GM06990 (cell line): ENCODE results near the gene AHCTF1.

Experiments used
- DNase-seq: peaks from one replicate; pipeline ENCODE4 v3.0.0-alpha.2; 2011; ENCODE audit not compliant: insufficient read length; ENCODE audit errors: extremely low read depth
- H3K27me3 ChIP-seq: replicated peaks from 2 replicates; pipeline ENCODE4 v1.6.0; 2011; ENCODE audit warnings: low read length; ENCODE audit not compliant: control insufficient read depth, insufficient read depth
- H3K36me3 ChIP-seq: 2 replicates; pipeline ENCODE4 v1.5.1; 2011; ENCODE audit warnings: low read length; ENCODE audit not compliant: control insufficient read depth, insufficient read depth
- H3K4me3 ChIP-seq: replicated peaks from 2 replicates; pipeline ENCODE4 v1.5.1; 2011; ENCODE audit warnings: low read depth, mild to moderate bottlenecking, control low read depth, low read length
- TF ChIP-seq, protein P1 (sequence below): IDR thresholded peaks from 2 replicates; pipeline ENCODE4 v1.5.1; 2011; ENCODE audit warnings: low read length, control low read depth, mild to moderate bottlenecking, inconsistent platforms; ENCODE audit not compliant: insufficient read depth, poor library complexity, severe bottlenecking

AHCTF1 gene

DNA sequence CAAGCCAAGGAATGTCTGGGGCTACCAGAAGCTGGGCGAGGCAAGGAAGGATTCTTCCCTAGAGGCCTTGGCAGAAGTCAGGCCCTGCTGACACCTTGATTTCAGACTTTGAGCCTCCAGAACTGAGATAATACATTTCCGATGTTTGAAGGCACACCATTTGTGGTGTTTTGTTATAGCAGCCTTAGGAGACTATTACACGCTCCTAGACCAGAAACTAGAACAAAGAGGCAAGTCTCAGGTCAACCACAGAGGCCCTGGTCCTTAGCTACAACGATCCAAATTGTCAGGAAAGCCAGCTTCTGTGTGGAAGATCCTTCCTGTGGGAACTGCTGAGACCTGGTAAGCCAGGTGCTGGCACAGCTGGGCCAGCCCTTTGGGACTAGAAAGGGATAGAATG lies 19.7 kb upstream of the AHCTF1 start:
- no peaks in the 10 kb centered on the region for H3K27me3 ChIP-seq
- TF ChIP-seq, protein P1, sequence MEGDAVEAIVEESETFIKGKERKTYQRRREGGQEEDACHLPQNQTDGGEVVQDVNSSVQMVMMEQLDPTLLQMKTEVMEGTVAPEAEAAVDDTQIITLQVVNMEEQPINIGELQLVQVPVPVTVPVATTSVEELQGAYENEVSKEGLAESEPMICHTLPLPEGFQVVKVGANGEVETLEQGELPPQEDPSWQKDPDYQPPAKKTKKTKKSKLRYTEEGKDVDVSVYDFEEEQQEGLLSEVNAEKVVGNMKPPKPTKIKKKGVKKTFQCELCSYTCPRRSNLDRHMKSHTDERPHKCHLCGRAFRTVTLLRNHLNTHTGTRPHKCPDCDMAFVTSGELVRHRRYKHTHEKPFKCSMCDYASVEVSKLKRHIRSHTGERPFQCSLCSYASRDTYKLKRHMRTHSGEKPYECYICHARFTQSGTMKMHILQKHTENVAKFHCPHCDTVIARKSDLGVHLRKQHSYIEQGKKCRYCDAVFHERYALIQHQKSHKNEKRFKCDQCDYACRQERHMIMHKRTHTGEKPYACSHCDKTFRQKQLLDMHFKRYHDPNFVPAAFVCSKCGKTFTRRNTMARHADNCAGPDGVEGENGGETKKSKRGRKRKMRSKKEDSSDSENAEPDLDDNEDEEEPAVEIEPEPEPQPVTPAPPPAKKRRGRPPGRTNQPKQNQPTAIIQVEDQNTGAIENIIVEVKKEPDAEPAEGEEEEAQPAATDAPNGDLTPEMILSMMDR, result no peak
- H3K4me3 ChIP-seq, result no peak overlapping the region
- no peaks in the 10 kb centered on the region for H3K36me3 ChIP-seq
- DNase-seq, result no peak

GRCh38 chr1:246949956-246950355 lies 18.2 kb upstream of the AHCTF1 start:
- DNase-seq, result no peak
- TF ChIP-seq, protein P1, result no peak
- Histone ChIP-seq H3K27me3 (no peaks in the 10 kb centered on the region), H3K36me3 (no peaks in the 10 kb centered on the region), H3K4me3 (no peak overlapping the region)

- no peaks in the 10 kb centered on the region for H3K27me3 ChIP-seq
- DNase-seq, result no peak
- TF ChIP-seq, protein P1, result no peak
- no peaks in the 10 kb centered on the region for H3K36me3 ChIP-seq
- H3K4me3 ChIP-seq, result no peak overlapping the region
Measured at GRCh38 chr1:246947255-246947654, 15.5 kb upstream of the AHCTF1 start.

DNA sequence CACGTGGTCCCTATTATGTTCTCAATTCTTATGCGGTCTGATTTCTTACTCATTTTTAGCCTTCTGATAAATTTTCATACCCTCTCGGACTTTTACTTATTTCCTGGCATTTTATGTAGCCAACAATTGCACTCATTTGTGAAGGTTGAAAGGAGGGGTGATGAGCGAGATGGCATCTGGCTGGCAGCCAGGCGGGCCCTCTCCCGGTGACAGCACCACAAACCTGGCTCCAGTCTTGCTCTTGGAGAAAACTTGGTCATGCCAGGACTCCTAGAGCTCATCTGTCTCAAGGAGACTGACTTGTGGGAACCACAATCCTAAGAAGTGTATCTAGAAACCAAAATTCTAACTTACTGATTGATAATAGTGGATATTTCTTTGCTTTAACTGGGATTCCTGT lies 14.6 kb upstream of the AHCTF1 start:
- DNase-seq, result no peak
- Histone ChIP-seq H3K27me3 (no peaks in the 10 kb centered on the region), H3K36me3 (no peaks in the 10 kb centered on the region), H3K4me3 (no peak overlapping the region)
- TF ChIP-seq, protein P1, result no peak

GRCh38 chr1:246934765-246935164 lies 3.0 kb upstream of the AHCTF1 start:
- Histone ChIP-seq H3K4me3 (no peak overlapping the region), H3K27me3 (no peaks in the 10 kb centered on the region), H3K36me3 (no peaks in the 10 kb centered on the region)
- DNase-seq, result no peak
- TF ChIP-seq, protein P1, result no peak

- TF ChIP-seq, protein P1, result no peak
- DNase-seq, result no peak
- no peak overlapping the region for H3K4me3 ChIP-seq
- H3K36me3 ChIP-seq, result no peaks in the 10 kb centered on the region
- H3K27me3 ChIP-seq, result no peaks in the 10 kb centered on the region
Measured at GRCh38 chr1:246933893-246934292, 2.1 kb upstream of the AHCTF1 start.
